ENCODE measurements around the gene CHMP4B. TPM values are rescaled to one million over a fixed set of nuclear protein-coding genes. Genes with fewer than 3 reads are reported as not detected.
"Not testable (repeated sequence)": the region's sequence is repeated elsewhere in the genome, so short reads cannot be mapped to it uniquely, and the experiment has no call there.

The CHMP4B gene
- total RNA-seq, 3 donors from 2014 or later, result 167 to 230 (median 184) TPM

- ATAC-seq (peak; percentile 1), DNase-seq (no peak)
- no peaks in the 10 kb centered on the region for H3K36me3 ChIP-seq (ENCODE audit: low read depth)
- no peaks in the 10 kb centered on the region for H3K9me3 ChIP-seq
- no peak for TF ChIP-seq CTCF (IDR thresholded peaks at IDR 0.05)
- peaks cover 27% of the 10 kb centered on the region for H3K4me1 ChIP-seq (ENCODE audit: low read depth)
- no peak overlapping the region for H3K4me3 ChIP-seq
- intact Hi-C loops (cut with DNase I, micrococcal nuclease), result no loop called here
Measured at GRCh38 chr20:33789858-33790182, 21.3 kb upstream of the CHMP4B start.

- intact Hi-C loops (cut with DNase I, micrococcal nuclease), result no loop called here
- DNase-seq, result peak; percentile 86 to 88 (median 87)
- ATAC-seq, result peak; percentile 81
- peaks cover 27% of the 10 kb centered on the region for H3K4me1 ChIP-seq (ENCODE audit: low read depth)
- no peak for TF ChIP-seq CTCF (IDR thresholded peaks at IDR 0.05)
- H3K36me3 ChIP-seq (ENCODE audit: low read depth), result no peaks in the 10 kb centered on the region
- no peaks in the 10 kb centered on the region for H3K9me3 ChIP-seq
- no peak overlapping the region for H3K4me3 ChIP-seq
Measured at GRCh38 chr20:33790566-33790965, 20.6 kb upstream of the CHMP4B start.

- H3K4me1 ChIP-seq (ENCODE audit: low read depth), result peaks cover 27% of the 10 kb centered on the region
- H3K9me3 ChIP-seq, result no peaks in the 10 kb centered on the region
- no peaks in the 10 kb centered on the region for H3K36me3 ChIP-seq (ENCODE audit: low read depth)
- ATAC-seq, result no peak
- no peak overlapping the region for H3K4me3 ChIP-seq
- intact Hi-C loops (cut with DNase I, micrococcal nuclease), result no loop called here
- DNase-seq, result peak in 2 of 3 donors; percentile 55 to 60
- TF ChIP-seq CTCF (IDR thresholded peaks at IDR 0.05), result no peak
Measured at GRCh38 chr20:33791021-33791420, 20.1 kb upstream of the CHMP4B start.

- DNase-seq, result peak in 1 of 3 donors; percentile 41
- intact Hi-C loops (cut with DNase I, micrococcal nuclease), result no loop called here
- Histone ChIP-seq H3K4me1 (ENCODE audit: low read depth) (peaks cover 27% of the 10 kb centered on the region), H3K36me3 (ENCODE audit: low read depth) (no peaks in the 10 kb centered on the region), H3K9me3 (no peaks in the 10 kb centered on the region), H3K4me3 (no peak overlapping the region)
- no peak for ATAC-seq
- TF ChIP-seq CTCF (IDR thresholded peaks at IDR 0.05), result no peak
Measured at GRCh38 chr20:33791540-33791939, 19.6 kb upstream of the CHMP4B start.

- ATAC-seq (peak; percentile 5), DNase-seq (peak; percentile 68 to 76 (median 74))
- TF ChIP-seq CTCF (IDR thresholded peaks at IDR 0.05), result peak; percentile 75
- H3K4me1 ChIP-seq (ENCODE audit: low read depth), result peaks cover 30% of the 10 kb centered on the region
- H3K36me3 ChIP-seq (ENCODE audit: low read depth), result no peaks in the 10 kb centered on the region
- H3K9me3 ChIP-seq, result no peaks in the 10 kb centered on the region
- intact Hi-C loops (cut with DNase I, micrococcal nuclease), result no loop called here
- no peak overlapping the region for H3K4me3 ChIP-seq
Measured at GRCh38 chr20:33791959-33792597, 19.1 kb upstream of the CHMP4B start.

- DNase-seq; H3K36me3 ChIP-seq (ENCODE audit: low read depth); intact Hi-C loops (cut with DNase I, micrococcal nuclease); H3K9me3 ChIP-seq; H3K4me3 ChIP-seq; ATAC-seq: not testable (repeated sequence)
- peaks cover 30% of the 10 kb centered on the region for H3K4me1 ChIP-seq (ENCODE audit: low read depth)
Measured at GRCh38 chr20:33792598-33792989, 18.6 kb upstream of the CHMP4B start.
